Liver (tissue), 9 donors: ENCODE results near the gene INSC. TPM values are rescaled to one million over a fixed set of nuclear protein-coding genes. Genes with fewer than 3 reads are reported as not detected.

ENCODE experiments used
- DNase-seq: peaks from one replicate; pipeline ENCODE4 v3.0.0-alpha.2; 2017; ENCODE audit warnings: low spot score
- H3K27ac ChIP-seq, 2 donors: one replicate each; pipeline ENCODE4 v1.7.0; 2013; ENCODE audit warnings: inconsistent platforms in 2 of 2, low read length in 2 of 2, control low read depth in 1 of 2, low read depth in 1 of 2, mild to moderate bottlenecking in 1 of 2
- H3K27me3 ChIP-seq, 4 donors: one replicate each; pipeline versions ENCODE4 v1.6.1 to v1.7.0; 2013; ENCODE audit warnings: low read length in 3 of 4, inconsistent platforms in 1 of 4, mild to moderate bottlenecking in 1 of 4, moderate library complexity in 1 of 4; ENCODE audit not compliant: control insufficient read depth in 4 of 4, insufficient read depth in 4 of 4
- H3K36me3 ChIP-seq, 4 donors: one replicate each; pipeline versions ENCODE4 v1.6.1 to v1.7.0; 2013; ENCODE audit warnings: low read length in 3 of 4, mild to moderate bottlenecking in 3 of 4, low read depth in 1 of 4, moderate library complexity in 1 of 4; ENCODE audit not compliant: control insufficient read depth in 4 of 4, insufficient read depth in 3 of 4
- H3K4me1 ChIP-seq, 4 donors: one replicate each; pipeline versions ENCODE4 v1.6.1 to v1.7.0; 2013; ENCODE audit warnings: low read length in 3 of 4, mild to moderate bottlenecking in 3 of 4, moderate library complexity in 1 of 4; ENCODE audit not compliant: control insufficient read depth in 4 of 4, insufficient read depth in 4 of 4
- H3K4me3 ChIP-seq, 3 donors: one replicate each; pipeline versions ENCODE4 v1.6.1 to v1.7.0; 2013; ENCODE audit warnings: low read length in 3 of 3, control low read depth in 1 of 3, low read depth in 1 of 3, mild to moderate bottlenecking in 1 of 3
- H3K9ac ChIP-seq, 2 donors: one replicate each; pipeline ENCODE4 v1.7.0; 2013; ENCODE audit warnings: low read length in 2 of 2, mild to moderate bottlenecking in 2 of 2, moderate library complexity in 2 of 2, control low read depth in 1 of 2, low read depth in 1 of 2
- H3K9me3 ChIP-seq, 4 donors: one replicate each; pipeline versions ENCODE4 v1.6.1 to v1.7.0; 2013; ENCODE audit warnings: low read length in 3 of 4; ENCODE audit not compliant: control insufficient read depth in 4 of 4
- ATF3 ChIP-seq: IDR thresholded peaks from 2 replicates; pipeline ENCODE4 v1.6.1; 2016; ENCODE audit warnings: antibody characterized with exemption
- CTCF ChIP-seq: fragments of 150-350 bp; IDR thresholded peaks from 2 replicates; pipeline ENCODE4 v1.5.1; 2017; ENCODE audit warnings: improper control_type of control experiment, low read depth, low read length; ENCODE audit not compliant: missing input control
- EGR1 ChIP-seq, 2 donors: IDR thresholded peaks; 2 replicates each; pipeline ENCODE4 v1.6.1; 2016 to 2018; ENCODE audit warnings: antibody characterized with exemption in 2 of 2, low read depth in 2 of 2
- FOXA1 ChIP-seq: IDR thresholded peaks from 2 replicates; pipeline ENCODE4 v1.6.1; 2016; ENCODE audit warnings: antibody characterized with exemption
- FOXA2 ChIP-seq: IDR thresholded peaks from 2 replicates; pipeline ENCODE4 v1.6.1; 2016; ENCODE audit warnings: antibody characterized with exemption
- HNF4A ChIP-seq, 2 donors: conservative IDR thresholded peaks; 2 replicates each; pipeline ENCODE4 v1.6.1; 2016; ENCODE audit warnings: antibody characterized with exemption in 2 of 2, mild to moderate bottlenecking in 2 of 2
- HNF4G ChIP-seq: IDR thresholded peaks from 2 replicates; pipeline ENCODE4 v1.6.1; 2016; ENCODE audit warnings: antibody characterized with exemption
- NR2F2 ChIP-seq: IDR thresholded peaks from 2 replicates; pipeline ENCODE4 v1.6.1; 2016; ENCODE audit warnings: antibody characterized with exemption
- RAD21 ChIP-seq, 2 donors: IDR thresholded peaks; 2 replicates each; pipeline ENCODE4 v1.6.1; 2016; ENCODE audit warnings: antibody characterized with exemption in 2 of 2, mild to moderate bottlenecking in 2 of 2
- REST ChIP-seq: IDR thresholded peaks from 2 replicates; pipeline ENCODE4 v1.6.1; 2016; ENCODE audit warnings: antibody characterized with exemption, mild to moderate bottlenecking
- RXRA ChIP-seq, 2 donors: IDR thresholded peaks; 2 replicates each; pipeline ENCODE4 v1.6.1; 2017 to 2018; ENCODE audit warnings: antibody characterized with exemption in 2 of 2, mild to moderate bottlenecking in 1 of 2
- SP1 ChIP-seq: IDR thresholded peaks from 2 replicates; pipeline ENCODE4 v1.6.1; 2018; ENCODE audit warnings: antibody characterized with exemption, mild to moderate bottlenecking
- YY1 ChIP-seq: IDR thresholded peaks from 2 replicates; pipeline ENCODE4 v1.6.1; 2016; ENCODE audit warnings: antibody characterized with exemption, mild to moderate bottlenecking
- ZBTB33 ChIP-seq: IDR thresholded peaks from 2 replicates; pipeline ENCODE4 v1.6.1; 2016; ENCODE audit warnings: antibody characterized with exemption
- WGBS: extraction: QIAGEN DNeasy Blood & Tissue Kit; methylation state at CpG from one replicate; pipeline ENCODE4 v1.1.7; 2013; 5-methylcytosine and 5-hydroxymethylcytosine counted together
- polyA plus RNA-seq, 2 donors: library from polyadenylated mRNA; stranded (reverse) in 1 of 2; unstranded in 1 of 2; fragments of 200-250 nt in 1 of 2; fragments of >200 nt in 1 of 2; fragmentation: Nextera tagmentation in 1 of 2; extraction: Ambion mirVana in 1 of 2; gene quantifications; one replicate each; pipeline versions ENCODE4 v1.2.1 to v1.2.3, GENCODE V29; 2013 to 2015
- total RNA-seq, 2 donors: library from RNA; depleted of rRNA; stranded (reverse); fragments of >200 nt; gene quantifications; one replicate each; pipeline ENCODE4 v1.2.3, GENCODE V29; 2014
- donor health status: healthy.
- donor health status: healthy.
- donor health status: healthy.
- donor health status: healthy.
- donor health status: healthy.

Gene INSC
- total and polyA plus RNA-seq, 4 donors: 0.02 to 0.25 (median 0.12) TPM

GRCh38 chr11:15101072-15101709 lies 13.5 kb upstream of the INSC start:
- no peaks in the 10 kb centered on the region for H3K4me1 ChIP-seq
- H3K4me3 ChIP-seq: no peak overlapping the region
- no peak overlapping the region for H3K27ac ChIP-seq
- TF ChIP-seq RAD21 (IDR thresholded peaks at IDR 0.05) (peak; percentile 99 to 100), CTCF (peak; percentile 99), NR2F2 (no peak), EGR1 (IDR thresholded peaks at IDR 0.05; ENCODE audit: low read depth in 2 of 2) (no peak), SP1 (no peak), FOXA2 (no peak), RXRA (IDR thresholded peaks at IDR 0.05) (no peak), HNF4G (no peak), ATF3 (no peak)
- no peaks in the 10 kb centered on the region for H3K27me3 ChIP-seq
- no peak overlapping the region for H3K9ac ChIP-seq
- WGBS: 24% methylated on average over 8 of the region's 8 CpGs
- H3K9me3 ChIP-seq: no peaks in the 10 kb centered on the region
- no peaks in the 10 kb centered on the region for H3K36me3 ChIP-seq
- DNase-seq: peak; percentile 55

GRCh38 chr11:15104166-15104565 lies 10.6 kb upstream of the INSC start:
- WGBS: 98% methylated on average over 2 of the region's 2 CpGs
- Histone ChIP-seq H3K4me1 (no peaks in the 10 kb centered on the region), H3K4me3 (no peak overlapping the region), H3K9me3 (no peaks in the 10 kb centered on the region), H3K9ac (no peak overlapping the region), H3K27ac (no peak overlapping the region), H3K27me3 (no peaks in the 10 kb centered on the region), H3K36me3 (no peaks in the 10 kb centered on the region)
- no peak for TF ChIP-seq RAD21 (IDR thresholded peaks at IDR 0.05)
- no peak for TF ChIP-seq REST
- TF ChIP-seq HNF4A (conservative IDR thresholded peaks at IDR 0.05): no peak
- no peak for TF ChIP-seq YY1
- TF ChIP-seq SP1: no peak
- no peak for TF ChIP-seq ZBTB33
- TF ChIP-seq HNF4G: no peak
- no peak for TF ChIP-seq ATF3
- no peak for TF ChIP-seq EGR1 (IDR thresholded peaks at IDR 0.05; ENCODE audit: low read depth in 2 of 2)
- no peak for TF ChIP-seq FOXA1
- DNase-seq: no peak
